Measurements from ENCODE around the gene DLG2.

DLG2 gene

GRCh38 chr11:84212468-84213390, 1414.4 kb downstream of the DLG2 start:
- Histone ChIP-seq H3K18ac (ENCODE audit: low read depth in 1 of 2, low read length in 2 of 2) (no peak overlapping the region), H2BK15ac (ENCODE audit: low read depth, poor library complexity, severe bottlenecking) (no peak overlapping the region), H2BK120ac (ENCODE audit: low read depth, low read length) (no peak overlapping the region), H4K91ac (ENCODE audit: low read length) (no peak overlapping the region), H3K9ac (ENCODE audit: low read length) (no peak overlapping the region), H3K23ac (ENCODE audit: low read length in 2 of 2) (no peak overlapping the region), H3K79me1 (replicated peaks; ENCODE audit: low read length, poor library complexity, severe bottlenecking) (no peaks in the 10 kb centered on the region), H3K36me3 (ENCODE audit: control insufficient read depth in 1 of 2, insufficient read depth in 2 of 2, low read depth in 1 of 2, low read length in 2 of 2) (no peaks in the 10 kb centered on the region), H2AFZ (ENCODE audit: low read depth, low read length) (no peak overlapping the region), H2BK12ac (ENCODE audit: low read length in 2 of 2) (no peak overlapping the region), H3K27ac (ENCODE audit: low read length, poor library complexity, severe bottlenecking) (no peak overlapping the region), H3K14ac (ENCODE audit: low read length in 2 of 2) (no peak overlapping the region), H3K4me1 (ENCODE audit: control insufficient read depth, insufficient read depth, low read depth, low read length) (no peaks in the 10 kb centered on the region), H3K4me3 (ENCODE audit: insufficient read depth in 1 of 2, low read depth in 1 of 2, low read length in 2 of 2) (no peak overlapping the region), H3K4me2 (ENCODE audit: low read length, poor library complexity, severe bottlenecking) (no peak overlapping the region), H2BK5ac (ENCODE audit: low read depth, low read length, poor library complexity, severe bottlenecking) (no peak overlapping the region), H3K4ac (ENCODE audit: low read depth in 1 of 2, low read length in 2 of 2) (no peak overlapping the region), H4K8ac (ENCODE audit: low read length) (no peak overlapping the region), H3K9me3 (ENCODE audit: control insufficient read depth, low read length) (no peaks in the 10 kb centered on the region), H2AK5ac (ENCODE audit: low read length, severe bottlenecking) (no peak overlapping the region), H3K27me3 (ENCODE audit: control insufficient read depth in 1 of 2, insufficient read depth in 1 of 2, low read length in 2 of 2) (no peaks in the 10 kb centered on the region)
- DNase-seq = no peak
- WGBS = 98% methylated on average over 20 of the region's 20 CpGs

- no peak overlapping the region for H3K4me3 ChIP-seq (ENCODE audit: insufficient read depth in 1 of 2, low read depth in 1 of 2, low read length in 2 of 2)
- H2AK5ac ChIP-seq (ENCODE audit: low read length, severe bottlenecking) = no peak overlapping the region
- no peak overlapping the region for H3K4me2 ChIP-seq (ENCODE audit: low read length, poor library complexity, severe bottlenecking)
- no peaks in the 10 kb centered on the region for H3K79me1 ChIP-seq (replicated peaks; ENCODE audit: low read length, poor library complexity, severe bottlenecking)
- DNase-seq = no peak
- 100% methylated on average over 1 of the region's 3 CpGs for WGBS
- no peaks in the 10 kb centered on the region for H3K36me3 ChIP-seq (ENCODE audit: control insufficient read depth in 1 of 2, insufficient read depth in 2 of 2, low read depth in 1 of 2, low read length in 2 of 2)
- H3K27ac ChIP-seq (ENCODE audit: low read length, poor library complexity, severe bottlenecking) = no peak overlapping the region
- H2BK120ac ChIP-seq (ENCODE audit: low read depth, low read length) = no peak overlapping the region
- H4K8ac ChIP-seq (ENCODE audit: low read length) = no peak overlapping the region
- no peak overlapping the region for H3K14ac ChIP-seq (ENCODE audit: low read length in 2 of 2)
- H2BK15ac ChIP-seq (ENCODE audit: low read depth, poor library complexity, severe bottlenecking) = no peak overlapping the region
- no peaks in the 10 kb centered on the region for H3K9me3 ChIP-seq (ENCODE audit: control insufficient read depth, low read length)
- H3K27me3 ChIP-seq (ENCODE audit: control insufficient read depth in 1 of 2, insufficient read depth in 1 of 2, low read length in 2 of 2) = no peaks in the 10 kb centered on the region
- no peak overlapping the region for H3K23ac ChIP-seq (ENCODE audit: low read length in 2 of 2)
- H2AFZ ChIP-seq (ENCODE audit: low read depth, low read length) = no peak overlapping the region
- no peak overlapping the region for H4K91ac ChIP-seq (ENCODE audit: low read length)
- H3K4ac ChIP-seq (ENCODE audit: low read depth in 1 of 2, low read length in 2 of 2) = no peak overlapping the region
- H3K4me1 ChIP-seq (ENCODE audit: control insufficient read depth, insufficient read depth, low read depth, low read length) = no peaks in the 10 kb centered on the region
- H3K18ac ChIP-seq (ENCODE audit: low read depth in 1 of 2, low read length in 2 of 2) = no peak overlapping the region
- no peak overlapping the region for H2BK5ac ChIP-seq (ENCODE audit: low read depth, low read length, poor library complexity, severe bottlenecking)
- H3K9ac ChIP-seq (ENCODE audit: low read length) = no peak overlapping the region
- no peak overlapping the region for H2BK12ac ChIP-seq (ENCODE audit: low read length in 2 of 2)
These were observed 1415.2 kb downstream of the DLG2 start for GRCh38 chr11:84211896-84212295.

GRCh38 chr11:84194696-84195095, 1432.4 kb downstream of the DLG2 start:
- Histone ChIP-seq H3K36me3 (ENCODE audit: control insufficient read depth in 1 of 2, insufficient read depth in 2 of 2, low read depth in 1 of 2, low read length in 2 of 2) (no peaks in the 10 kb centered on the region), H2AFZ (ENCODE audit: low read depth, low read length) (no peak overlapping the region), H3K4me2 (ENCODE audit: low read length, poor library complexity, severe bottlenecking) (no peak overlapping the region), H2BK120ac (ENCODE audit: low read depth, low read length) (no peak overlapping the region), H4K91ac (ENCODE audit: low read length) (no peak overlapping the region), H3K9me3 (ENCODE audit: control insufficient read depth, low read length) (no peaks in the 10 kb centered on the region), H3K79me1 (replicated peaks; ENCODE audit: low read length, poor library complexity, severe bottlenecking) (no peaks in the 10 kb centered on the region), H4K8ac (ENCODE audit: low read length) (no peak overlapping the region), H3K18ac (ENCODE audit: low read depth in 1 of 2, low read length in 2 of 2) (no peak overlapping the region), H3K9ac (ENCODE audit: low read length) (no peak overlapping the region), H3K23ac (ENCODE audit: low read length in 2 of 2) (no peak overlapping the region), H2BK15ac (ENCODE audit: low read depth, poor library complexity, severe bottlenecking) (no peak overlapping the region), H3K27me3 (ENCODE audit: control insufficient read depth in 1 of 2, insufficient read depth in 1 of 2, low read length in 2 of 2) (no peaks in the 10 kb centered on the region), H2AK5ac (ENCODE audit: low read length, severe bottlenecking) (no peak overlapping the region), H3K4me3 (ENCODE audit: insufficient read depth in 1 of 2, low read depth in 1 of 2, low read length in 2 of 2) (no peak overlapping the region), H3K27ac (ENCODE audit: low read length, poor library complexity, severe bottlenecking) (no peak overlapping the region), H3K14ac (ENCODE audit: low read length in 2 of 2) (no peak overlapping the region), H2BK5ac (ENCODE audit: low read depth, low read length, poor library complexity, severe bottlenecking) (no peak overlapping the region), H2BK12ac (ENCODE audit: low read length in 2 of 2) (no peak overlapping the region), H3K4ac (ENCODE audit: low read depth in 1 of 2, low read length in 2 of 2) (no peak overlapping the region), H3K4me1 (ENCODE audit: control insufficient read depth, insufficient read depth, low read depth, low read length) (no peaks in the 10 kb centered on the region)
- no peak for DNase-seq
- WGBS = 94% methylated on average over 16 of the region's 18 CpGs

GRCh38 chr11:84193706-84194105, 1433.4 kb downstream of the DLG2 start:
- no peak overlapping the region for H3K4me2 ChIP-seq (ENCODE audit: low read length, poor library complexity, severe bottlenecking)
- H2BK5ac ChIP-seq (ENCODE audit: low read depth, low read length, poor library complexity, severe bottlenecking) = no peak overlapping the region
- H3K27ac ChIP-seq (ENCODE audit: low read length, poor library complexity, severe bottlenecking) = no peak overlapping the region
- H3K23ac ChIP-seq (ENCODE audit: low read length in 2 of 2) = no peak overlapping the region
- H4K8ac ChIP-seq (ENCODE audit: low read length) = no peak overlapping the region
- H3K9ac ChIP-seq (ENCODE audit: low read length) = no peak overlapping the region
- H2AK5ac ChIP-seq (ENCODE audit: low read length, severe bottlenecking) = no peak overlapping the region
- H3K4me3 ChIP-seq (ENCODE audit: insufficient read depth in 1 of 2, low read depth in 1 of 2, low read length in 2 of 2) = no peak overlapping the region
- H3K9me3 ChIP-seq (ENCODE audit: control insufficient read depth, low read length) = no peaks in the 10 kb centered on the region
- no peak for DNase-seq
- 96% methylated on average over 2 of the region's 2 CpGs for WGBS
- no peak overlapping the region for H3K18ac ChIP-seq (ENCODE audit: low read depth in 1 of 2, low read length in 2 of 2)
- no peak overlapping the region for H3K4ac ChIP-seq (ENCODE audit: low read depth in 1 of 2, low read length in 2 of 2)
- no peak overlapping the region for H3K14ac ChIP-seq (ENCODE audit: low read length in 2 of 2)
- no peak overlapping the region for H2BK15ac ChIP-seq (ENCODE audit: low read depth, poor library complexity, severe bottlenecking)
- no peaks in the 10 kb centered on the region for H3K79me1 ChIP-seq (replicated peaks; ENCODE audit: low read length, poor library complexity, severe bottlenecking)
- H4K91ac ChIP-seq (ENCODE audit: low read length) = no peak overlapping the region
- no peaks in the 10 kb centered on the region for H3K4me1 ChIP-seq (ENCODE audit: control insufficient read depth, insufficient read depth, low read depth, low read length)
- no peak overlapping the region for H2AFZ ChIP-seq (ENCODE audit: low read depth, low read length)
- H3K36me3 ChIP-seq (ENCODE audit: control insufficient read depth in 1 of 2, insufficient read depth in 2 of 2, low read depth in 1 of 2, low read length in 2 of 2) = no peaks in the 10 kb centered on the region
- H3K27me3 ChIP-seq (ENCODE audit: control insufficient read depth in 1 of 2, insufficient read depth in 1 of 2, low read length in 2 of 2) = no peaks in the 10 kb centered on the region
- no peak overlapping the region for H2BK12ac ChIP-seq (ENCODE audit: low read length in 2 of 2)
- H2BK120ac ChIP-seq (ENCODE audit: low read depth, low read length) = no peak overlapping the region

All from mesenchymal stem cell (in vitro differentiated cells and primary cell).